Fibroblast of villous mesenchyme (primary cell): ENCODE results near the gene MMP21. TPM values are rescaled to one million over a fixed set of nuclear protein-coding genes. Genes with fewer than 3 reads are reported as not detected.

Experiments used
- DNase-seq: peaks from one replicate; pipeline ENCODE4 v3.0.0-alpha.2; 2010; ENCODE audit warnings: low read depth
- H3K4me3 ChIP-seq: 2 replicates; pipeline ENCODE4 v1.5.1; 2011; ENCODE audit warnings: low read depth, mild to moderate bottlenecking, low read length
- total RNA-seq: library from RNA; depleted of rRNA; stranded (reverse); fragments of >200 nt; gene quantifications from 2 replicates; pipeline ENCODE4 v1.2.3, GENCODE V29; 2012
- TF ChIP-seq, protein P1 (sequence below): IDR thresholded peaks from 2 replicates; pipeline ENCODE4 v1.5.1; 2012; ENCODE audit warnings: low read depth, mild to moderate bottlenecking, low read length; ENCODE audit not compliant: insufficient read depth

MMP21 gene
- total RNA-seq, 1 donor: not detected

DNA sequence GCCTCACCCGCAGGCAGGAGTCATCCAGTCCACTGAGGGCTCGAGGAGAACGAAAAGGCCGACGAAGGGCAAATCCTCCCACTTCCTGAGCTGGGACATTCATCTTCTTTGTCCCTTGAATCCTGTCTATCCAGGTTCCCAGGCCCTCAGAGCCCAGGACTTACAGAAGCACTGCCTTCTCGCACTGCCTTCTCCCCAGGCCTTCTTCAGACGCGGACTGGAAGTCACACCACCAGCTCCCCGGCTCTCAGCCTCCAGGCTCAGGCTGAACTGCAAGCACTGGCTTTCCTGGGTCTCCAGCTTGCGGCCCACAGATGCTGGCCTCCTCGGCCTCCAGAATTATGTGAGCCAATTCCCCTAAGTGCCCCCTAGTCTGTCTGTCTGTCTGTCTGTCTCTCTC is 6.4 kb upstream of the MMP21 start:
- DNase-seq: no peak
- TF ChIP-seq, protein P1, sequence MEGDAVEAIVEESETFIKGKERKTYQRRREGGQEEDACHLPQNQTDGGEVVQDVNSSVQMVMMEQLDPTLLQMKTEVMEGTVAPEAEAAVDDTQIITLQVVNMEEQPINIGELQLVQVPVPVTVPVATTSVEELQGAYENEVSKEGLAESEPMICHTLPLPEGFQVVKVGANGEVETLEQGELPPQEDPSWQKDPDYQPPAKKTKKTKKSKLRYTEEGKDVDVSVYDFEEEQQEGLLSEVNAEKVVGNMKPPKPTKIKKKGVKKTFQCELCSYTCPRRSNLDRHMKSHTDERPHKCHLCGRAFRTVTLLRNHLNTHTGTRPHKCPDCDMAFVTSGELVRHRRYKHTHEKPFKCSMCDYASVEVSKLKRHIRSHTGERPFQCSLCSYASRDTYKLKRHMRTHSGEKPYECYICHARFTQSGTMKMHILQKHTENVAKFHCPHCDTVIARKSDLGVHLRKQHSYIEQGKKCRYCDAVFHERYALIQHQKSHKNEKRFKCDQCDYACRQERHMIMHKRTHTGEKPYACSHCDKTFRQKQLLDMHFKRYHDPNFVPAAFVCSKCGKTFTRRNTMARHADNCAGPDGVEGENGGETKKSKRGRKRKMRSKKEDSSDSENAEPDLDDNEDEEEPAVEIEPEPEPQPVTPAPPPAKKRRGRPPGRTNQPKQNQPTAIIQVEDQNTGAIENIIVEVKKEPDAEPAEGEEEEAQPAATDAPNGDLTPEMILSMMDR: no peak
- H3K4me3 ChIP-seq: no peak overlapping the region

DNA sequence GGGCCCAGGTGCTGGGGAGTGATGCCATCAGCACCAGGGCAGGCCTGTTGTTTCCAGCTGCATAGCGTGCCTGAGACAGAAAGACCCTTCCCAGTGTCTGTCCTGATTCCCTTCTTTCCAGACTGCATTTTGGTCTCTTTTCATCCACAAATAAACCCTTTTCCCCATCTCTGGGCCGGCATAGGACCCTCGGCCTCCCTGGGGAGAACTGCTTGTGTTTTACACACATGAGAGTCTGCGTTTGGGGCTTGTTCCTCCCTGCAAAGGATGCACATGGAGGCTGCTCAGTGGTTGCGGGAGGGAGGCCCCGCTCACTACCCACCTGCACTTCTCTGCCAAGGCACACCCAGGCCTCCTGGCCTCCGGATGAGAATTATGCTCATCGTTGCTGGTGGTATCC is 5.8 kb upstream of the MMP21 start:
- no peak for DNase-seq
- no peak overlapping the region for H3K4me3 ChIP-seq

DNA sequence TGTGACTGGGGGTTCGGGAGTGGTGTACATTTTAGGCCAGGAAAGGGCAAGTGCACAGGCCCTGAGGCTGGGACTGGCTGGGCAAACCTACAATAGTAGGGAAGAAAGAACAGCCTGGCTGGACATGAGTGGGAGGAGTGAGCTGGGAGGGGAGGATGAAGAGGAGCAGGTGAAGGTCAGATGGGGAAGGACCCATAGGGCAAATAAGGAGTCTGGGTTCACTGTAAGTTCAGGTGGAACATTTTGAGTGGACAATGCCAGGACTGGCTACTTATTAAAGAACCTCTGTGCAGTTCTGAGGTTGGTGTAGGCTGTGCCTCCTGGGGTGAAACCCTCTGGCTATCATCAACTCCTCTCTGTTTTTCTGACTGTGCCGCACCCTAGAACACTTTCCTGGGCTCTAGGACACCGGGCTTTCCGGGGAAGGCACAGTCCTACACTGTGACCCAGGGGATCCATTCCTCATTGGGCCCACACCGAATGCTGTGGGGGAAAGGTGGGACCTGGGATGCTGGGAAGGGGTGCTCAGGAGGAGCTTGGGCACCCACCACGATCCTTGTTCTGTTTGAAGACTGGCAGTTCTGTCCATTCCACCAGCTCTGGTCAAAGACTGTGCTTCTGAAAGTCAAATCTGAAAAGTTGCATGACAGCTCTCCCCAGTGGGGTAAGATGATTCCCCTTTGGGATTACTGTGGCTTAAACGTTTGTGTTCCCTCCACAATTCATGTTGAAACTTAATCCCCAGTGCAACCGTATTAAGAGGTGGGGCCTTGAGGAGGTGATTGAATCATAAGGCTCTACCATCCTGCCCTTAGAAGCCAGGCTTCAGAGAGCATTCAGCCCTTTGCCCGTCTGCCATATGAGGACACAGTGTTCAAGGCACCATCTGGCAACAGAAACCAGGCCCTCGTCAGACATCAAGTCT is 4.0 kb upstream of the MMP21 start:
- TF ChIP-seq, protein P1: no peak
- no peak for DNase-seq
- no peak overlapping the region for H3K4me3 ChIP-seq

More for the DNA sequence above, 5.8 kb upstream of the MMP21 start:
- TF ChIP-seq, protein P1: no peak

DNA sequence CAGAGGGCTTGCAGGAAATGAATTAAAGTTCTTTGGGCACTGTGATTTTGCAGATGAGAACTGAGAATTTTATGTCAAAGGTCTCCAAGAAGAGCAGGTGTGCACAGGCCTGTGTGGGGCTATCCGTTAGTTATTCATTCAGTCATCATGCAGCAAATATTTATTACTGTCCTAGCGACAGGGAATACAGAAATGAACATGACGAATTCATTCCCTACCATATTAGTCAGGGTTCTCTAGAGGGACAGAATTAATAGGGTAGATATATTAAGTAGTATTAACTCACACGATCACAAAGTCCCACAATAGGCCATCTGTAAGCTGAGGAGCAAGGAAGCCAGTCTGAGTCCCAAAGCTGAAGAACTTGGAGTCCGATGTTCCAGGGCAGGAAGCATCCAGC is 2.9 kb upstream of the MMP21 start:
- no peak for DNase-seq
- H3K4me3 ChIP-seq: no peak overlapping the region
- TF ChIP-seq, protein P1: no peak

DNA sequence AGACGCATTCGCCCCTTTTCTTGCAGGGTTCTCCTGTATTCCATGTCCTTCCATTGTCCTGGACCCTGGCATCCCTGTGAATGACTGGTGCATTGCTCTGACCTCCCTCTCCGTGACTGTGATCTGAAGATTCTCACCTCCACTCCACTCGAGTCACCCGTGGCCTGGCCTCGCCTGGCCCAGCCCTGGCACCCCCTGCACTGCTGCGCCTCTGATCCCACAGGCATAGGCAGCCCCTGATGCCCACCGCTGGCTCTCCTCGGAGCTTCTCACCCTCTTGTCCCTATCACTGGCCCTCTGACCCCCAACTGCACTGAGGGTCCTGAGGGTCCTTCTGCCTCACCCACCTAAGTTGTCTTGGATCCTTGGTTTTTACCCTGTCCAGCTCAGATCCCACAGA is 2.2 kb upstream of the MMP21 start:
- DNase-seq: no peak
- H3K4me3 ChIP-seq: no peak overlapping the region
- TF ChIP-seq, protein P1: no peak

DNA sequence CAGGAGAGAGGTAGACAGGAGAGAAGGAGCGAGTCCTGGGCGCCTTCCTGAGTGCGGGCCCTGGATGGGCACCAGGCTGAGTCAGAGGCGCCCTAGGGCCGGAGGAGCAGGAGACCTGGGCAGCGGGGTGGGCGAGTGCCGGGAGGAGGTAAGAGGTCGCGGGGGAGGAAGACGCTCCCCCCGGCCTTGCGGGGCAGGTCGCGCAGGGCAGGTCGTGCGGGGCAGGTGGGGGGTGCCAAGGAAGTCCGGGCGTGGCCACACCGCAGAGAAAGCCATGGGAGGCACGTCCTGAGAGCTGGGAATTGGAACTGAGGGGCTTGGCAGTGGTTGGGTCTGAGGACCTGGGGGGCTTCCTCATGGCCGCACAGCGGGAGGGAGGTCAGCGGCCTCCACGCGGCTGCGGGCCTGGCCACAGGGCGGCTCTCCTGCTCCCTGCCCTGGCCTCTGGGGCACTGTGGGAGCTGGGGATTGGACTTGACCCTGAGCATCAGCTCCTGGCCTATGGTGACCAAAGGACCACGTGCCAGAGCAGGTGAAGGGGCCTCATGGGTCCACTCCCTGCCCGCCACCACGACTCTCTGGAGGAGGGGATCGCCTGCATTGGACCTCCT is 935 bp downstream of the MMP21 start:
- TF ChIP-seq, protein P1: no peak
- DNase-seq: no peak

More for the DNA sequence above, 935 bp downstream of the MMP21 start:
- no peak overlapping the region for H3K4me3 ChIP-seq
